ENCODE results near the gene CCL21. TPM values are rescaled to one million over a fixed set of nuclear protein-coding genes. Genes with fewer than 3 reads are reported as not detected.

Gene CCL21
- polyA plus RNA-seq, 1 donor, result 60.4 TPM

- Histone ChIP-seq H3K9me3 (ENCODE audit: control insufficient read depth, low read depth, low read length) (no peaks in the 10 kb centered on the region), H3K36me3 (ENCODE audit: control insufficient read depth, insufficient read depth, low read length) (no peaks in the 10 kb centered on the region), H3K27ac (ENCODE audit: low read length) (no peak overlapping the region), H3K4me3 (ENCODE audit: low read length) (no peak overlapping the region), H3K27me3 (ENCODE audit: control insufficient read depth, insufficient read depth, low read length) (no peaks in the 10 kb centered on the region), H3K4me1 (ENCODE audit: control insufficient read depth, insufficient read depth, low read length) (no peaks in the 10 kb centered on the region)
- no CpG with 5 or more reads among the region's 10 CpGs for WGBS (ENCODE audit: insufficient coverage, low lambda C conversion rate)
- peak; percentile 52 to 67 for DNase-seq
Measured at GRCh38 chr9:34675048-34675714, 34.8 kb downstream of the CCL21 start.

DNA sequence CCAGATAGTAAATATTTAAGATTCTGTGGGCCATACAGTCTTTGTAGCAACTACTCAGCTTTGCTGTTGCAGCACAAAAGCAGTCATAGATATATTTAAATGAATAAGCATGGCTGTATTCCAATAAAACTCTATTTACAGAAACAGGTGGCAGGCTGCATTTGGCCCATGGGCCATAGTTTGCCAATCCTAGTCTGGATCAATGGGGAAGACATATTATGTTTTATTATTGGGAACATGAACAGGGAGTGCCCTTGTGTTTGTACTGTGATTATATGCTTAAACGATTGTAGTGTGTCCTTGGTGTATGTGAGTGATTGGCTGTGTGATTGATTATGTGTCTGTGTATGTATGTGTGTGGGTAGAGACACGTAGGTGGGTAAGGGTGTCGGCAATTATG lies 35.5 kb downstream of the CCL21 start:
- WGBS (ENCODE audit: insufficient coverage, low lambda C conversion rate), result no CpG with 5 or more reads among the region's 3 CpGs
- no peak overlapping the region for H3K27ac ChIP-seq (ENCODE audit: low read length)
- H3K36me3 ChIP-seq (ENCODE audit: control insufficient read depth, insufficient read depth, low read length), result no peaks in the 10 kb centered on the region
- no peak overlapping the region for H3K4me3 ChIP-seq (ENCODE audit: low read length)
- no peak for DNase-seq
- H3K9me3 ChIP-seq (ENCODE audit: control insufficient read depth, low read depth, low read length), result no peaks in the 10 kb centered on the region
- no peaks in the 10 kb centered on the region for H3K27me3 ChIP-seq (ENCODE audit: control insufficient read depth, insufficient read depth, low read length)
- no peaks in the 10 kb centered on the region for H3K4me1 ChIP-seq (ENCODE audit: control insufficient read depth, insufficient read depth, low read length)

DNA sequence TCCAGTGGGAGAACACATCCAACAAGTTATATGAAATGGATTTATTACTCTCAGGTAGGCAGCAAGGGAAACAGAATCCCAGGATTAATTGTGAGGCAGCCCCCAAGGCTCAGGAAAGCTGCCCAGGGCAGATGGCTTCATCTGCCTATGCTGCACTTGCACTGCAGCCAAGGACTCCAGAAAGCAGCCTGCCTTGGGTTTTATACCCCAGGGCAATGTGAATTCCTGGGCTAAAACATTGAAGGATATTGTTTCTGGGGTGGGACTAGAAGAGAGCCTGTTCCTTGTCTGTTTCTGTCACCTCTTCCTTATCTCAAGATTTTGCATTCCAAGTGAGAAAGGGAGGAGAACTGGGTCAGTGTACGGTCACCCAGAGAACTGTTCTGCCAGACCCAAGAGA lies 38.6 kb downstream of the CCL21 start:
- H3K4me1 ChIP-seq (ENCODE audit: control insufficient read depth, insufficient read depth, low read length), result peaks cover 2% of the 10 kb centered on the region
- H3K36me3 ChIP-seq (ENCODE audit: control insufficient read depth, insufficient read depth, low read length), result peaks cover 4% of the 10 kb centered on the region
- DNase-seq, result no peak
- no CpG with 5 or more reads among the region's 1 CpG for WGBS (ENCODE audit: insufficient coverage, low lambda C conversion rate)
- no peaks in the 10 kb centered on the region for H3K27me3 ChIP-seq (ENCODE audit: control insufficient read depth, insufficient read depth, low read length)
- H3K27ac ChIP-seq (ENCODE audit: low read length), result no peak overlapping the region
- H3K4me3 ChIP-seq (ENCODE audit: low read length), result no peak overlapping the region
- H3K9me3 ChIP-seq (ENCODE audit: control insufficient read depth, low read depth, low read length), result no peaks in the 10 kb centered on the region

DNA sequence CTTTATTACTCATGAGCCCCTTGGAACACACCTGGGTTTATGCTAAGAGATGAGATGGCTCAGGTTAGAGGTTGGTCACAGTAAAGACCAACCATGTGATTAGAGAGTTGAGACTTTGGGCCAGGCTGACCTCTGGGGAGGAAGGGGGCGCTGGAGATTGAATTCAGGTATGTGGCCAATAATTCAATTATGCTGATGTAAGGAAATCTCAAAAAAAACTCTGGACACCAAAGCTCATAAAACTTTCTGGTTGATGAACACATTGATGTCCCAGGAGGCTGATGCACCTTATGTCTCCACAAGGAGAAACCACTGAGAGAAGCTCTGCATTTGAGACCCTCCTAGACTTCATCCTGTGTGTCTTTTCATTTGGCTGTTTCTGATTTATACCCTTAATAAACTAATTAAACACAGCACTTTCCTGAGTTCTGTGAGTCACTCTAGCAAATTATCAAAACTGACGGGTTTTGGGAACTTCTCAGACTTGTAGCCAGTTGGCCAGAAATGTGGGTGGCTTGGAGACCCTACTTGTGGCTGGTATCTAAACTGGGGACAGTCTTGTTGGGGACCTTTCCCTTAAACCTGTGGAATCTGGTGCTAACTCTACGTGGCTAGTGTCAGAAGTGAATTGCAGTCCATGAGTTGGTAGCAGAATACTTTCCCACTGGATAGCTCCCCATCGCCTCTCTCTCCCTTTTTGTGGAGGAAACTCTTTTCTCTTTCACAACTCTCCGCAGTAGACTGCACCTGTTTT lies 40.0 kb downstream of the CCL21 start:
- no peak for DNase-seq
- Histone ChIP-seq H3K27me3 (ENCODE audit: control insufficient read depth, insufficient read depth, low read length) (no peaks in the 10 kb centered on the region), H3K36me3 (ENCODE audit: control insufficient read depth, insufficient read depth, low read length) (peaks cover 4% of the 10 kb centered on the region), H3K4me3 (ENCODE audit: low read length) (no peak overlapping the region), H3K9me3 (ENCODE audit: control insufficient read depth, low read depth, low read length) (no peaks in the 10 kb centered on the region), H3K27ac (ENCODE audit: low read length) (no peak overlapping the region), H3K4me1 (ENCODE audit: control insufficient read depth, insufficient read depth, low read length) (peaks cover 3% of the 10 kb centered on the region)
- WGBS (ENCODE audit: insufficient coverage, low lambda C conversion rate), result no CpG with 5 or more reads among the region's 5 CpGs

DNA sequence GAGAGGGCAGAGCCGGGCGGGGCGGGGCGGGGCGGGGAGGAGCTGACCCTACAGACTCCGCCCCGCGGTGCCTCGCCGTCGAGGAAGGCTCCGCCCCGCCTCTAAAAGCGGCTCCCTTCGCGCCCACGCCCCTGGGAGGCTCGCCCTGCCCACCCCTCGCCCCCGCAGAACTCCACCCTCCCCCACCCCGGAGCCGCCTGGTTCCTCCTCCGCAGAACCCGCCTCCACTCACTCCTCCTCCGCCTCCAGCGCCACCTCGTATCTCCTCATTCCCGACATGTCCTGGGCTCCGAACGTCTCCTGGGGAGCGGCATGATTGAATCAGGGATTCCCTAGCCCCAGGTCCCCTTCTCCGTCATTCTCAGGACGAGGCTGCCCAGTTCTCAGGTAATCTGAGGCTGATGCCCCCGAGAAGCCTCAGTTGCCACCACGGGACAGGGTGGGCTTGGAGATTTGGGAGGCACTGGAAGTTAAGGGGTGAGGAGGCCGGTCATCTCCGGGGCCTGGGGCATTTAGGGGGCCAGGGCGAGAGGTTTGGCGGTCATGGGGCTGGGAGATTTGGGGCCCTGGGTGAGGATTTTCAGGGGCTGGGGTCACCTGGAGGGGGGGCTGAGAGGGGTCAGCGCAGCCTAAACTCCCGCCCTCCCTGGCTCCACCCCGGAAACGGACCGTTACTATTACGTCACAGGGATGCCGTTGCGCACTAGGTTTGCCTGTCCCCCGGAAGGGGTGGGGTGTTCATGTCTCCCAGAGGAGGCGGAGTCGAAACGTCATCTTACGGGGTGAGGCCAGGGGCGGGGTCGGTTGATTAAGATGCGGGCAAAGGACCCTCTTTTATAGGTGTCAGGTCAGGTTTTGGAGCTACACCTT lies 44.3 kb downstream of the CCL21 start:
- Histone ChIP-seq H3K4me3 (ENCODE audit: low read length) (peak overlapping the region; percentile 92), H3K9me3 (ENCODE audit: control insufficient read depth, low read depth, low read length) (no peaks in the 10 kb centered on the region), H3K27ac (ENCODE audit: low read length) (peak overlapping the region; percentile 100), H3K36me3 (ENCODE audit: control insufficient read depth, insufficient read depth, low read length) (peaks cover 22% of the 10 kb centered on the region), H3K27me3 (ENCODE audit: control insufficient read depth, insufficient read depth, low read length) (no peaks in the 10 kb centered on the region), H3K4me1 (ENCODE audit: control insufficient read depth, insufficient read depth, low read length) (peaks cover 9% of the 10 kb centered on the region)
- peak; percentile 95 for DNase-seq
- whole genome bisulfite sequencing (ENCODE audit: insufficient coverage, low lambda C conversion rate), result no CpG with 5 or more reads among the region's 55 CpGs

DNA sequence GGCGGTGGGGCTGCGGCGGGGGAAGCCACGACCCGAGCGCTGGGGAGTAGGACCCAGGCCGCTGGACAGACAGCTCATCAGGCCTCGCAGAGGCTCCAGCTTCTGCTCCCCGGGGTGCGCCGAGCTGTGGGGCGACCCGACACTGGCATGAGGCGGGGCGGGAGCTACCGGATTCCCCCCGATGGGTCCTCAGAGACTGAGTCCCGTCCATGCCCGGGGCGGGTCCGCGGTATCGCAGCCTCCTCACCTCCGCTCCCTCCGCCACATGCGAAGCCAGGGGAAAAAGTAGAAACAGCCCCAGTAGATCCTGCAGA lies 44.9 kb downstream of the CCL21 start:
- no peak for DNase-seq
- no CpG with 5 or more reads among the region's 26 CpGs for WGBS (ENCODE audit: insufficient coverage, low lambda C conversion rate)
- peaks cover 28% of the 10 kb centered on the region for H3K36me3 ChIP-seq (ENCODE audit: control insufficient read depth, insufficient read depth, low read length)
- H3K4me1 ChIP-seq (ENCODE audit: control insufficient read depth, insufficient read depth, low read length), result peaks cover 9% of the 10 kb centered on the region
- H3K27me3 ChIP-seq (ENCODE audit: control insufficient read depth, insufficient read depth, low read length), result no peaks in the 10 kb centered on the region
- no peaks in the 10 kb centered on the region for H3K9me3 ChIP-seq (ENCODE audit: control insufficient read depth, low read depth, low read length)
- H3K27ac ChIP-seq (ENCODE audit: low read length), result peak overlapping the region; percentile 83
- peak overlapping the region; percentile 92 for H3K4me3 ChIP-seq (ENCODE audit: low read length)

GRCh38 chr9:34664281-34665066 lies 45.5 kb downstream of the CCL21 start:
- H3K4me3 ChIP-seq (ENCODE audit: low read length), result peak overlapping the region; percentile 92
- H3K27ac ChIP-seq (ENCODE audit: low read length), result peak overlapping the region; percentile 83
- DNase-seq, result peak; percentile 75 to 86
- H3K27me3 ChIP-seq (ENCODE audit: control insufficient read depth, insufficient read depth, low read length), result no peaks in the 10 kb centered on the region
- WGBS (ENCODE audit: insufficient coverage, low lambda C conversion rate), result no CpG with 5 or more reads among the region's 18 CpGs
- H3K36me3 ChIP-seq (ENCODE audit: control insufficient read depth, insufficient read depth, low read length), result peaks cover 31% of the 10 kb centered on the region
- H3K4me1 ChIP-seq (ENCODE audit: control insufficient read depth, insufficient read depth, low read length), result peaks cover 9% of the 10 kb centered on the region
- no peaks in the 10 kb centered on the region for H3K9me3 ChIP-seq (ENCODE audit: control insufficient read depth, low read depth, low read length)

GRCh38 chr9:34663303-34663605 lies 46.7 kb downstream of the CCL21 start:
- Histone ChIP-seq H3K27ac (ENCODE audit: low read length) (no peak overlapping the region), H3K4me1 (ENCODE audit: control insufficient read depth, insufficient read depth, low read length) (peaks cover 9% of the 10 kb centered on the region), H3K4me3 (ENCODE audit: low read length) (no peak overlapping the region), H3K36me3 (ENCODE audit: control insufficient read depth, insufficient read depth, low read length) (peaks cover 31% of the 10 kb centered on the region), H3K9me3 (ENCODE audit: control insufficient read depth, low read depth, low read length) (no peaks in the 10 kb centered on the region), H3K27me3 (ENCODE audit: control insufficient read depth, insufficient read depth, low read length) (no peaks in the 10 kb centered on the region)
- no peak for DNase-seq

GRCh38 chr9:34662526-34663302 lies 47.2 kb downstream of the CCL21 start, which contains the start of gene CCL27:
CCL27 (minus strand) TSS chr9:34662657; CDS start chr9:34662633, 24 bp downstream.
- Histone ChIP-seq H3K9me3 (ENCODE audit: control insufficient read depth, low read depth, low read length) (no peaks in the 10 kb centered on the region), H3K4me1 (ENCODE audit: control insufficient read depth, insufficient read depth, low read length) (peaks cover 9% of the 10 kb centered on the region), H3K27me3 (ENCODE audit: control insufficient read depth, insufficient read depth, low read length) (no peaks in the 10 kb centered on the region), H3K36me3 (ENCODE audit: control insufficient read depth, insufficient read depth, low read length) (peaks cover 28% of the 10 kb centered on the region), H3K27ac (ENCODE audit: low read length) (no peak within 1 kb of the TSS), H3K4me3 (ENCODE audit: low read length) (no peak within 1 kb of the TSS)
- no peak for DNase-seq
- WGBS (ENCODE audit: insufficient coverage, low lambda C conversion rate), result no CpG with 5 or more reads among the region's 4 CpGs
